H1 (cell line): ENCODE results near the gene CCDC107.

Source experiments
- CREB1 ChIP-seq: IDR thresholded peaks from 2 replicates; pipeline ENCODE4 v1.6.1; 2012; ENCODE audit warnings: inconsistent platforms
- EZH2 ChIP-seq: fragments of 200-600 bp; sonication (generic); IDR thresholded peaks from 2 replicates; pipeline ENCODE4 v1.7.1; 2012; ENCODE audit warnings: low read depth, mild to moderate bottlenecking, moderate library complexity, low read length, inconsistent platforms; ENCODE audit not compliant: severe bottlenecking
- FOSL1 ChIP-seq: IDR thresholded peaks from 2 replicates; pipeline ENCODE4 v1.6.1; 2011; ENCODE audit warnings: mild to moderate bottlenecking, low read depth, low read length, moderate library complexity; ENCODE audit not compliant: insufficient read depth
- GABPA ChIP-seq: IDR thresholded peaks from 2 replicates; pipeline ENCODE4 v1.6.1; 2011; ENCODE audit warnings: mild to moderate bottlenecking, low read length, moderate library complexity, borderline replicate concordance; ENCODE audit not compliant: insufficient read depth
- POLR2A ChIP-seq, 2 experiments: IDR thresholded peaks; 1 replicate in 1 of 2; 2 replicates in 1 of 2; pipeline ENCODE4 v1.6.1; 2011; ENCODE audit warnings: low read depth in 2 of 2, low read length in 2 of 2, mild to moderate bottlenecking in 2 of 2; ENCODE audit errors: control extremely low read depth in 1 of 2
- RBBP5 ChIP-seq: IDR thresholded peaks from 2 replicates; pipeline ENCODE4 v1.7.1; 2012; ENCODE audit warnings: low read depth, mild to moderate bottlenecking, inconsistent platforms, low read length, moderate library complexity, borderline replicate concordance
- SIX5 ChIP-seq: IDR thresholded peaks from 2 replicates; pipeline ENCODE4 v1.6.1; 2011; ENCODE audit warnings: mild to moderate bottlenecking, low read depth, low read length
- SP2 ChIP-seq: IDR thresholded peaks from 2 replicates; pipeline ENCODE4 v1.6.1; 2012; ENCODE audit warnings: mild to moderate bottlenecking, low read length, inconsistent platforms
- TAF7 ChIP-seq: optimal IDR thresholded peaks from 2 replicates; pipeline ENCODE3; 2011; ENCODE audit warnings: low read depth, mild to moderate bottlenecking, inconsistent platforms, low read length, moderate library complexity, borderline replicate concordance
- TF ChIP-seq, protein P1 (sequence below), 3 experiments: IDR thresholded peaks; 1 replicate in 2 of 3; 2 replicates in 1 of 3; pipeline versions ENCODE4 v1.5.1 to v1.6.1; 2011; ENCODE audit warnings: low read length in 3 of 3, mild to moderate bottlenecking in 3 of 3, inconsistent platforms in 2 of 3, low read depth in 1 of 3, moderate library complexity in 1 of 3; ENCODE audit not compliant: insufficient read depth in 1 of 3; ENCODE audit errors: control extremely low read depth in 1 of 3
- TF ChIP-seq, protein P2 (sequence below): IDR thresholded peaks from 2 replicates; pipeline ENCODE4 v1.6.1; 2012; ENCODE audit warnings: low read length, inconsistent platforms

GRCh38 chr9:35705372-35705771, 47.3 kb downstream of the CCDC107 start:
- no peak for TF ChIP-seq GABPA
- no peak for TF ChIP-seq SIX5
- no peak for TF ChIP-seq SP2
- TF ChIP-seq EZH2, result no peak
- no peak for TF ChIP-seq CREB1
- TF ChIP-seq, protein P1, sequence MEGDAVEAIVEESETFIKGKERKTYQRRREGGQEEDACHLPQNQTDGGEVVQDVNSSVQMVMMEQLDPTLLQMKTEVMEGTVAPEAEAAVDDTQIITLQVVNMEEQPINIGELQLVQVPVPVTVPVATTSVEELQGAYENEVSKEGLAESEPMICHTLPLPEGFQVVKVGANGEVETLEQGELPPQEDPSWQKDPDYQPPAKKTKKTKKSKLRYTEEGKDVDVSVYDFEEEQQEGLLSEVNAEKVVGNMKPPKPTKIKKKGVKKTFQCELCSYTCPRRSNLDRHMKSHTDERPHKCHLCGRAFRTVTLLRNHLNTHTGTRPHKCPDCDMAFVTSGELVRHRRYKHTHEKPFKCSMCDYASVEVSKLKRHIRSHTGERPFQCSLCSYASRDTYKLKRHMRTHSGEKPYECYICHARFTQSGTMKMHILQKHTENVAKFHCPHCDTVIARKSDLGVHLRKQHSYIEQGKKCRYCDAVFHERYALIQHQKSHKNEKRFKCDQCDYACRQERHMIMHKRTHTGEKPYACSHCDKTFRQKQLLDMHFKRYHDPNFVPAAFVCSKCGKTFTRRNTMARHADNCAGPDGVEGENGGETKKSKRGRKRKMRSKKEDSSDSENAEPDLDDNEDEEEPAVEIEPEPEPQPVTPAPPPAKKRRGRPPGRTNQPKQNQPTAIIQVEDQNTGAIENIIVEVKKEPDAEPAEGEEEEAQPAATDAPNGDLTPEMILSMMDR (IDR thresholded peaks at IDR 0.05; ENCODE audit: control extremely low read depth in 1 of 3, insufficient read depth in 1 of 3, low read depth in 1 of 3, low read length in 3 of 3), result no peak
- no peak for TF ChIP-seq TAF7
- TF ChIP-seq, protein P2, sequence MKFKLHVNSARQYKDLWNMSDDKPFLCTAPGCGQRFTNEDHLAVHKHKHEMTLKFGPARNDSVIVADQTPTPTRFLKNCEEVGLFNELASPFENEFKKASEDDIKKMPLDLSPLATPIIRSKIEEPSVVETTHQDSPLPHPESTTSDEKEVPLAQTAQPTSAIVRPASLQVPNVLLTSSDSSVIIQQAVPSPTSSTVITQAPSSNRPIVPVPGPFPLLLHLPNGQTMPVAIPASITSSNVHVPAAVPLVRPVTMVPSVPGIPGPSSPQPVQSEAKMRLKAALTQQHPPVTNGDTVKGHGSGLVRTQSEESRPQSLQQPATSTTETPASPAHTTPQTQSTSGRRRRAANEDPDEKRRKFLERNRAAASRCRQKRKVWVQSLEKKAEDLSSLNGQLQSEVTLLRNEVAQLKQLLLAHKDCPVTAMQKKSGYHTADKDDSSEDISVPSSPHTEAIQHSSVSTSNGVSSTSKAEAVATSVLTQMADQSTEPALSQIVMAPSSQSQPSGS, result no peak
- TF ChIP-seq RBBP5, result no peak
- no peak for TF ChIP-seq FOSL1
- no peak for TF ChIP-seq POLR2A (IDR thresholded peaks at IDR 0.05; ENCODE audit: control extremely low read depth in 1 of 2, low read depth in 2 of 2, low read length in 2 of 2)
